SK-N-SH (cell line): Measurements from ENCODE around the gene BCL11A. TPM values are rescaled to one million over a fixed set of nuclear protein-coding genes. Genes with fewer than 3 reads are reported as not detected.

Experiments used
- CTCF ChIA-PET: fragments of 300-600, 350-600 bp; formaldehyde crosslinking; extraction: SDS; loops from one replicate; lab custom pipeline; 2021; lab: Yijun Ruan, JAX
- POLR2A ChIA-PET: fragments of 350-600 bp; sonication (Branson Sonifier 250); formaldehyde crosslinking; extraction: SDS; loops from one replicate; lab custom pipeline; 2020; ENCODE audit warnings: antibody characterized with exemption, inconsistent platforms; lab: Yijun Ruan, JAX
- DNase-seq: peaks from one replicate; pipeline ENCODE4 v3.0.0; 2012
- H2AFZ ChIP-seq: fragments of 200-600 bp; sonication (generic); 2 replicates; pipeline ENCODE4 v1.8.1; 2016; ENCODE audit warnings: antibody characterized with exemption, mild to moderate bottlenecking, low read depth
- H3F3A ChIP-seq: fragments of 200-600 bp; sonication (generic); replicated peaks from 2 replicates; pipeline ENCODE3; 2016; ENCODE audit warnings: antibody characterized with exemption, mild to moderate bottlenecking; ENCODE audit not compliant: insufficient read depth
- H3K27ac ChIP-seq, 2 experiments: fragments of 200-500 bp in 1 of 2; fragments of 200-600 bp in 1 of 2; sonication (Bioruptor generic) in 1 of 2; sonication (generic), shearing (Covaris generic) in 1 of 2; 2 replicates each; pipeline versions ENCODE4 v1.5.1 to v1.6.1; 2014 to 2016; ENCODE audit warnings: low read depth in 2 of 2, inconsistent platforms in 1 of 2, low read length in 1 of 2, mild to moderate bottlenecking in 1 of 2, mixed read lengths in 1 of 2
- H3K27me3 ChIP-seq: fragments of 200-600 bp; sonication (generic), shearing (Covaris generic); 2 replicates; pipeline ENCODE4 v1.6.1; 2016; ENCODE audit warnings: mixed run types; ENCODE audit not compliant: insufficient read depth
- H3K36me3 ChIP-seq, 2 experiments: fragments of 200-500 bp in 1 of 2; fragments of 200-600 bp in 1 of 2; sonication (Bioruptor generic) in 1 of 2; sonication (generic) in 1 of 2; replicated peaks in 1 of 2; 2 replicates each; pipeline versions ENCODE3 to v1.5.1; 2014 to 2016; ENCODE audit warnings: low read length in 1 of 2, mild to moderate bottlenecking in 1 of 2; ENCODE audit not compliant: insufficient read depth in 2 of 2, control insufficient read depth in 1 of 2
- H3K4me1 ChIP-seq, 2 experiments: fragments of 200-500 bp in 1 of 2; fragments of 200-600 bp in 1 of 2; sonication (Bioruptor generic) in 1 of 2; sonication (generic), shearing (Covaris generic) in 1 of 2; 2 replicates each; pipeline versions ENCODE4 v1.5.1 to v1.6.1; 2014 to 2016; ENCODE audit warnings: low read depth in 1 of 2, low read length in 1 of 2, mixed run types in 1 of 2; ENCODE audit not compliant: insufficient read depth in 2 of 2, control insufficient read depth in 1 of 2
- H3K4me2 ChIP-seq: fragments of 200-600 bp; sonication (generic), shearing (Covaris generic); 2 replicates; pipeline ENCODE4 v1.6.1; 2017; ENCODE audit warnings: mixed run types
- H3K4me3 ChIP-seq, 2 experiments: fragments of 200-500 bp in 1 of 2; fragments of 200-600 bp in 1 of 2; sonication (Bioruptor generic) in 1 of 2; sonication (generic), shearing (Covaris generic) in 1 of 2; 2 replicates each; pipeline versions ENCODE4 v1.5.1 to v1.8.1; 2014 to 2016; ENCODE audit warnings: low read depth in 2 of 2, inconsistent platforms in 1 of 2, low read length in 1 of 2, mild to moderate bottlenecking in 1 of 2, mixed read lengths in 1 of 2, moderate library complexity in 1 of 2
- H3K79me2 ChIP-seq: fragments of 200-600 bp; sonication (generic); 2 replicates; pipeline ENCODE4 v1.8.1; 2017; ENCODE audit warnings: mild to moderate bottlenecking; ENCODE audit not compliant: insufficient read depth
- H3K9ac ChIP-seq: fragments of 200-600 bp; sonication (generic); 2 replicates; pipeline ENCODE4 v1.6.1; 2017; ENCODE audit warnings: mixed run types
- H3K9me2 ChIP-seq: fragments of 200-600 bp; sonication (generic); 2 replicates; pipeline ENCODE4 v1.6.1; 2017; ENCODE audit warnings: mixed run types
- H3K9me3 ChIP-seq: fragments of 200-600 bp; sonication (generic); 2 replicates; pipeline ENCODE4 v1.6.1; 2017; ENCODE audit warnings: mixed run types, mild to moderate bottlenecking, moderate library complexity
- H4K20me1 ChIP-seq: fragments of 200-600 bp; sonication (generic); 2 replicates; pipeline ENCODE4 v1.6.1; 2017; ENCODE audit warnings: mild to moderate bottlenecking, mixed run types; ENCODE audit not compliant: insufficient read depth
- ELF1 ChIP-seq: IDR thresholded peaks from 2 replicates; pipeline ENCODE4 v1.4.0; 2012
- GATA2 ChIP-seq: sonication (generic); formaldehyde crosslinking; IDR thresholded peaks from 2 replicates; pipeline ENCODE4 v1.5.0; 2020; ENCODE audit warnings: mild to moderate bottlenecking, missing genetic modification reagents
- JUND ChIP-seq: IDR thresholded peaks from 2 replicates; pipeline ENCODE4 v1.4.0; 2012
- MAX ChIP-seq: IDR thresholded peaks from 2 replicates; pipeline ENCODE4 v1.4.0; 2012; ENCODE audit warnings: low read depth
- POLR2AphosphoS5 ChIP-seq: IDR thresholded peaks from 2 replicates; pipeline ENCODE4 v1.6.1; 2012; ENCODE audit warnings: low read depth, low read length
- RFX5 ChIP-seq: IDR thresholded peaks from 2 replicates; pipeline ENCODE4 v1.6.1; 2012; ENCODE audit warnings: mild to moderate bottlenecking, improper control_type of control experiment, low read length
- RXRA ChIP-seq: IDR thresholded peaks from 2 replicates; pipeline ENCODE4 v1.4.0; 2012; ENCODE audit warnings: low read depth, mild to moderate bottlenecking, borderline replicate concordance
- WGBS: methylation state at CpG from one replicate; pipeline ENCODE4 v1.1.6; 2017; ENCODE audit warnings: low lambda C conversion rate; 5-methylcytosine and 5-hydroxymethylcytosine counted together
- polyA plus RNA-seq, 3 experiments: library from polyadenylated mRNA; depleted of rRNA; stranded (reverse); fragments of >200 nt; gene quantifications; 2 replicates each; pipeline ENCODE4 v1.2.3, GENCODE V29; 2012
- TF ChIP-seq, protein P1 (sequence below): fragments of 200-600 bp; sonication (generic); IDR thresholded peaks from 2 replicates; pipeline ENCODE4 v1.6.1; 2017; ENCODE audit warnings: antibody characterized with exemption, mild to moderate bottlenecking, moderate library complexity

BCL11A gene
- polyA plus RNA-seq, 1 of the 3 experiments (the other 2 are of a cell fraction) = 1.9 TPM

- no peaks in the 10 kb centered on the region for H3K79me2 ChIP-seq
- WGBS = 85% methylated on average over 3 of the region's 3 CpGs
- H3K36me3 ChIP-seq = no peaks in the 10 kb centered on the region
- no peak for DNase-seq
- CTCF ChIA-PET = interaction anchor here (0.6 to 1.9 kb wide), 6 partner anchors 10 to 143 kb away, joined by 3 to 6 read pairs (median 4); no protein-coding TSS in a partner anchor
- no peak overlapping the region for H3K4me2 ChIP-seq
- no peaks in the 10 kb centered on the region for H3K9me3 ChIP-seq
- TF ChIP-seq JUND = no peak
- no peak for TF ChIP-seq RFX5
- TF ChIP-seq, all 33 proteins: peak for 0
- no peaks in the 10 kb centered on the region for H3F3A ChIP-seq
- H3K4me3 ChIP-seq = no peak overlapping the region
- no peaks in the 10 kb centered on the region for H3K27me3 ChIP-seq
- no peak overlapping the region for H3K27ac ChIP-seq
- POLR2A ChIA-PET = no interaction called here
- no peaks in the 10 kb centered on the region for H3K9me2 ChIP-seq
- H4K20me1 ChIP-seq = no peaks in the 10 kb centered on the region
- no peak overlapping the region for H3K9ac ChIP-seq
- no peak overlapping the region for H2AFZ ChIP-seq
- no peaks in the 10 kb centered on the region for H3K4me1 ChIP-seq
Measured at GRCh38 chr2:60440079-60440766, 113.2 kb downstream of the BCL11A start.

DNA sequence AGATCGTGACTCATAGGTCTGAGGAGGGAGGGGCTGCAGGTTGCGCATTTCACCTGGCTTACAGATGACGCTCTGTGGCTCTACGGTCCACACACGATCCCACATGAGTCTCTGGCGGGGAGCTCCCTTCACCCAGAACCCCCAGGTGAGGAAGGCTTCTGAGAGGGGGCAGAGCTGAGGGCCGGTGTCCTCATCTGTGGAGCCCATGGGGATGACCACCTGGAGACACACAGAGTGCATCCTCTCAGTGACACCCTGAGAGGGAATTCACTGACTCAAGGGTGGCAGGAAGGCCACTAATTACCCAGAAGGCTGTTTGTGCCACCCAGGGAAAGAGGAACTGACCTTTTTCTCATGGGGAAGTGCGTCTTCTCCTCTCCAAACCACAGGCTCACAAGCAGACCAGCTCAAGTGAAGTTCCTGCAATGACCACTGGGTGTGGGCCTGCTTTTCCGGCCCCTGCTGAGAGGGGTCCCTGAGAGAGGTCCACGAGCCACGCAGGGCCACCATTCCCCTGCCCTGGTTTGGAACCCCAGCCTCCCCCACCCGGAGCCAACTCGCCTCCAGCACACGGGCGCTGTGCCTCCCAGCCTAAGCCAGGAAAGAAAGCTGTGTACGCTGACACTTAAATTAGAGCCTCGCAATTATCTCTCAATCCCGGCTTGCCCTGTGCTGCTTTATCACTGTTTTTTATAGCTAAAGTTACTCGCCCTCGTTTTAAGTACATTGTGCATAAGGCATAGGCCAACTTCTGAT lies 114.1 kb downstream of the BCL11A start:
- H3K79me2 ChIP-seq = no peaks in the 10 kb centered on the region
- ChIA-PET CTCF (interaction anchor here (0.6 to 1.9 kb wide), 7 partner anchors 11 to 144 kb away, joined by 3 to 6 read pairs (median 3); no protein-coding TSS in a partner anchor), POLR2A (no interaction called here)
- DNase-seq = peak; percentile 42
- no peak overlapping the region for H3K4me2 ChIP-seq
- 84% methylated on average over 17 of the region's 20 CpGs for WGBS
- no peaks in the 10 kb centered on the region for H3K36me3 ChIP-seq
- H3K9ac ChIP-seq = no peak overlapping the region
- TF ChIP-seq, protein P1, sequence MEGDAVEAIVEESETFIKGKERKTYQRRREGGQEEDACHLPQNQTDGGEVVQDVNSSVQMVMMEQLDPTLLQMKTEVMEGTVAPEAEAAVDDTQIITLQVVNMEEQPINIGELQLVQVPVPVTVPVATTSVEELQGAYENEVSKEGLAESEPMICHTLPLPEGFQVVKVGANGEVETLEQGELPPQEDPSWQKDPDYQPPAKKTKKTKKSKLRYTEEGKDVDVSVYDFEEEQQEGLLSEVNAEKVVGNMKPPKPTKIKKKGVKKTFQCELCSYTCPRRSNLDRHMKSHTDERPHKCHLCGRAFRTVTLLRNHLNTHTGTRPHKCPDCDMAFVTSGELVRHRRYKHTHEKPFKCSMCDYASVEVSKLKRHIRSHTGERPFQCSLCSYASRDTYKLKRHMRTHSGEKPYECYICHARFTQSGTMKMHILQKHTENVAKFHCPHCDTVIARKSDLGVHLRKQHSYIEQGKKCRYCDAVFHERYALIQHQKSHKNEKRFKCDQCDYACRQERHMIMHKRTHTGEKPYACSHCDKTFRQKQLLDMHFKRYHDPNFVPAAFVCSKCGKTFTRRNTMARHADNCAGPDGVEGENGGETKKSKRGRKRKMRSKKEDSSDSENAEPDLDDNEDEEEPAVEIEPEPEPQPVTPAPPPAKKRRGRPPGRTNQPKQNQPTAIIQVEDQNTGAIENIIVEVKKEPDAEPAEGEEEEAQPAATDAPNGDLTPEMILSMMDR = peak; percentile 36
- TF ChIP-seq ELF1 (no peak), RXRA (no peak), GATA2 (CRISPR knock-in tag) (no peak), POLR2AphosphoS5 (no peak), MAX (no peak)
- no peak overlapping the region for H3K27ac ChIP-seq
- no peaks in the 10 kb centered on the region for H4K20me1 ChIP-seq
- no peaks in the 10 kb centered on the region for H3K9me3 ChIP-seq
- H3K4me1 ChIP-seq = no peaks in the 10 kb centered on the region
- H3K4me3 ChIP-seq = no peak overlapping the region
- no peaks in the 10 kb centered on the region for H3F3A ChIP-seq
- no peaks in the 10 kb centered on the region for H3K27me3 ChIP-seq
- no peaks in the 10 kb centered on the region for H3K9me2 ChIP-seq
- no peak overlapping the region for H2AFZ ChIP-seq
